NCI-H345 treated with DMSO at 0.1 percent for 48 hours (cell line): Measurements from ENCODE around the gene FKBP1B.
"Not testable (repeated sequence)": the region's sequence is repeated elsewhere in the genome, so short reads cannot be mapped to it uniquely, and the experiment has no call there.

Experiments used
- DNase-seq: peaks from one replicate; lab custom pipeline; 2025; ENCODE audit not compliant: unreplicated experiment; lab: John Stamatoyannopoulos, UW

Gene FKBP1B

GRCh38 chr2:24049485-24050021 is at the start of gene FKBP1B:
TSS of gene FKBP1B (plus strand) at chr2:24049741. CDS start at chr2:24049850, 109 bp downstream.
- peak; percentile 53 for DNase-seq

DNA sequence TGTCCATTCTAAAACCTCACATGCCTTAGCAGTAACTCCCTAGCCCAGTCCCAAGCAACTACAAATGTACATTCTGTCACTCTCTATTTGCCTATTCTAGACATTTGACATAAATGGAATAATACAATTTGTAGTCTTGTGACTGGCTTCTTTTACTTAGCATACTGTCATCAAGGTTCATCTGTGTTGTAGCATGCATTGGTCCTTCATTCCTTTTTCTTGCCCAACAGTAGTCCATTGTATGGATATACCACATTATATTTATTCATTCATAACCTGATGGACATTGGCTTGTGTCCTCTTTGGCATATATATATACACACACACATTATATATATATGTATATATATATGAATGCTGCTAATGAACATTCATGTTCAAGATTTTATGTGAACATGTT is 41.8 kb upstream of the FKBP1B start:
- no peak for DNase-seq

GRCh38 chr2:24008672-24009366 is 40.7 kb upstream of the FKBP1B start:
- DNase-seq, result no peak

GRCh38 chr2:24009367-24009679 is 40.2 kb upstream of the FKBP1B start:
- DNase-seq, result no peak

- no peak for DNase-seq
Observed at GRCh38 chr2:24009680-24010476, 39.7 kb upstream of the FKBP1B start, which contains the start of gene MFSD2B. TSS of gene MFSD2B (plus strand) at chr2:24010085. CDS start at chr2:24010097, 12 bp downstream.

- DNase-seq, result no peak
Observed at GRCh38 chr2:24010477-24011249, 38.9 kb upstream of the FKBP1B start.

- no peak for DNase-seq
Observed at GRCh38 chr2:24011250-24012104, 38.1 kb upstream of the FKBP1B start.

DNA sequence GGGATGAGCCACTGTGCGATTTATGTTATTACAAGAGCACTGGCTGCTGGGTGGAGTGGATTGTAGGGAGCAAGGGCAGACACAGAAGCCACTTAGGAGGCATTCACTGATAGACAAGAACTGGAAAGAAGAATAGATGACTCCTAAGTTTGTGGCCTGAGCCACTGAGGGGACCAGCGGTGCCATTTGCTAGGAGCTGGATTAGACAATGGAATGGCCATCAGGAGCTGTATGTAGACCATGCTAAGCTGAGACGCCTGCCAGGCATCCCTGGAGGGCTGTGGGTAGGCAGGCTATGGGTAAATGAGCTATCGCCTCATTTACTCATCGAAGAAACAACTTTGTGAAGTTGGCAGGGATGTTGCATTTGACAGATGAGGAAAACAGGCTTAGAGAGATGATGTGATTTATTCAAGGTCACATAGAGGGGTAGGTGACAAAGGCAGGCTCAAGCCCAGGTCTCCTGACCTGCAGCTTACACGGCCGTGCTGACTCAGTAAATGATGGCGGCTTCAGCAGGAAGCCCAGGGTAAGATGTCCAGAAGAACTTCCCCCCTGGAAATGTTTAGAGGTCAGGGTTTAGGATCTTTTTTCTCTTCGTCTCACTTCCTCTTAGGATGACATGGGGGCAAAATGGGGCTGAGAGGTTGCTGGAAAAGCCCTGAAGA is 36.9 kb upstream of the FKBP1B start:
- DNase-seq, result no peak

DNA sequence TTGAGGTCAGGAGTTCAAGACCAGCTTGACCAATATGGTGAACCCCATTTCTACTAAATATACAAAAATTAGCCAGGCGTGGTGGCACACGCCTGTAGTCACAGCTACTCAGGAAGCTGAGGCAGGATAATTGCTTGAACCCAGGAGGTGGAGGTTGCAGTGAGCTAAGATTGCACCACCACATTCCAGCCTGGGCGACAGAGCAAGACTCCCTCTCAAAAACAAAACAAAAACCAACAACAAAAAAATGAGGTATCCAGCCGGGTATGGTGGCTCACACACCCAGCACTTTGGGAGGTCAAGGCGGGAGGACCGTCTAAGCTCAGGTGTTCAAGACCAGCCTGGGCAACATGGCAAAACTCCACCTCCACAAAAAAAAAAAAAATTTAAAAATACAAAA is 34.6 kb upstream of the FKBP1B start:
- not testable (repeated sequence) for DNase-seq

DNA sequence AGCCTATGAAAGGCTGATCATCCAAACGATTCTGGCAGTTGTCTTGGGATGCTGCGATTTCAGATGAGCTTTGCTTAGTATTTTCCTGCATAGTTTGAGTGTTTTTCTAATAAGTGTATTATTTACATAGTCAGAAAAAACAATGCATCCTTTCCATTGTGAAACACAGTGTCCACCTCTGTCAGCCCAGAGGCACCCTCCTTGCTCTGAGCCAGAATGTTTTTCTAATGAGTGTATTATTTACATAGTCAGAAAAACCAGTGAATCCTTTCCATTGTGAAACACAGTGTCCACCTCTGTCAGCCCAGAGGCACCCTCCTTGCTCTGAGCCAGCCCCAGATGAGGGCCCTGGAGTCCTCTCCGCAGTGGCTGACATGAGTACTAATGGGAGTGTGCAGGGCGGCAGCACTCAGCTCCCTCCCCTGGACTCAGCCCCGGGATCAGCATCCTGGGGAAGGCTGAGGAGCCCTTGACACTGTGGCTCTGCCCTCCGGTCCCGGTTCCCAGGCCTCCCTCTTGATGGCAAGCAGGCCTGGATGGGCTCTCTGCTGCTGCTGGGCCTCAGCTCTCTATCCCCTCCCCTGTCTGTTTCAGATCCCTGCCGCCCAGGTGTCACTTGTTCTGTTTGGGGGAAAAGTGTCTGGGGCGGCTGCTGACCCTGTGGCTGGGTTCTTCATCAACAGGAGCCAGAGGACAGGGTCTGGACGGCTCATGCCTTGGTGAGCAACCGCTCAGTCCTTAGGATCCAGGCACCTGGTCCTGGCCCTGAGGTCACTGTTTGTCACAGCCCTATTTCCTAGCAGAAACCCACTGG is 33.8 kb upstream of the FKBP1B start:
- no peak for DNase-seq

DNA sequence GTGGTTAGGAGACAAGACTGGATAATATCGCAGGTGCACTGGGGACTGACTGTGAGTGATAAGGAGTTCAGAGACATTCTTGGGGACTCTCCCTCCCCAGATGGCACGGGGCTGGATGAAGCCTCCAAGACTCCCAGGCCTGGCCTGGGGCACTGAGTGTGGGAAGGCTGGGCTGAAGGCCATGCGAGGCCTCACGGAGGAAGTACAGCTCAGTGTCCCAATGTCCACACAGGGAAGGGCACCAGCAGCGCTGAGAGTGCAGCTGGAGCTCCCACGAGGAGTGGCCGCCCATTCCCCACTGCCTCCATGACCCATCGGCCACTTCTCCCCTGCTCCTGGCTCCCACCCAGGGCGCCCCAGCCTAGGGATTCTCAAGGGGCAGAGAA is 33.2 kb upstream of the FKBP1B start:
- no peak for DNase-seq

GRCh38 chr2:24016853-24017703 is 32.5 kb upstream of the FKBP1B start:
- no peak for DNase-seq

- DNase-seq, result no peak
Observed at GRCh38 chr2:24017711-24018110, 31.8 kb upstream of the FKBP1B start.

DNA sequence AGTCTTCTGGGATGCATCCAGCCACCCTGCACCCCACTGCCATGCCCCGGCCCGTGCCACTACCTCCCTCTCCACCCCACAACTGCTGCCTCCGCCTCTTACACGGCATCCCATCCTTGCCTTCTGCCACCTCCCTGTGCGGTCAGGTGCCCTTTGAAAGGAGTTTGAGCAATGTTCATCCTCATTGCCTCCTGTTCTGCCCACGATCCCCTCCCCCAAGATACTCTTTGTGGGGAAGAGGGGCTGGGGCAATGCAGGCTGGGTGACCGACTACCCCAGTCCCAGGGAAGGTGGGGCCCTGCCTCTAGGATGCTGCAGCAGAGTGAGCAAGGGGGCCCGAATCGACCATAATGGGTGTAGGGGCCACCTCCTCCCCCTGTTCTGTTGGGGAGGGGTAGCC is 31.3 kb upstream of the FKBP1B start:
- no peak for DNase-seq

DNA sequence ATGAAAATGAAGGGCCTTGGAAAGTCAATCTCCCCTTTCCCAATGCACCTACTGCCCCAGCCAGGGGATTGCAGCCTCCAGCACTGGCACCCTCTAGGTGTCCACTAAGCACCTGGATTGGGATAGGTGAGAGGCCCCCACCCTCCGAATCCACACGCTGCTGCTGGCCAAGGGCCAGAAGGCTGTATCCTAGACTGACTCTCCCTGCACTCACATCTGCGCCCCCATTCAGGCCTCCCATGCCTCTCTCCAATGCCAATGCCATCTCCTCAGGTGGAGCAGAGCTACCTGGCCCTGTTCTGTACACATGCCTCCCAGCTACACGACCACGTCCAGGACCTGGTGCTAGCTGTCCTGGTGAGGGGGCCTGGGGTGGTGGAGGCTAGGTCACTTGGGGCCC is 29.8 kb upstream of the FKBP1B start:
- no peak for DNase-seq

DNA sequence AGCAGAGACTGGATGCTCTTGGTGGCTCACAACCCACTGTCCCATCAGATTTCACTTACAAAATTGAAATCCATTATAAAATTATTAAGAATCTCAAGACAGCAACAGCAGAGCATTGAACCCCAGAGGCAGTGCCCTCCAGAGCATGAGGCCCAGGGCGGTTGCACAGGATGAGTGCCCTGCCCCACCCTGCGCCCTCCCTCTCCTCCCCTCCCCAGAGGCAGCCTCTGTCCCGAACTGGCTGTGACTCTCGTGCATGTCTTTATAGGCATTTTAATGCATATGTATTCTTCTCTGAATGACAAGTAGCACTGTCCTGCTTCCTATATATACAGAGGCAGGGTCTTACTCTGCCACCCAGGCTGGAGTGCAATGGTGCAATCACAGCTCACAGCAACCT is 29.3 kb upstream of the FKBP1B start:
- DNase-seq, result no peak

- DNase-seq, result no peak
Observed at GRCh38 chr2:24021122-24021998, 28.2 kb upstream of the FKBP1B start.
